GM19455 (cell line): ENCODE measurements around the gene NUPR1.
"Not testable (repeated sequence)": the region's sequence is repeated elsewhere in the genome, so short reads cannot be mapped to it uniquely, and the experiment has no call there.

Experiments
- ATAC-seq: cut with Tn5 transposase; IDR thresholded peaks from one replicate; pipeline ENCODE4 v1.9.1; 2021; ENCODE audit not compliant: unreplicated experiment

NUPR1 gene

GRCh38 chr16:28555561-28555960 is 16.8 kb upstream of the NUPR1 start:
- no peak for ATAC-seq

- peak; percentile 21 for ATAC-seq
Measured at GRCh38 chr16:28554634-28555423, 16.1 kb upstream of the NUPR1 start.

- ATAC-seq: peak; percentile 65
Measured at GRCh38 chr16:28553776-28554633, 15.2 kb upstream of the NUPR1 start, which contains the start of gene SGF29. Gene SGF29 (plus strand): TSS chr16:28553920. CDS start chr16:28581070, 27,150 bp downstream.

- no peak for ATAC-seq
Measured at GRCh38 chr16:28549301-28549899, 10.6 kb upstream of the NUPR1 start.

DNA sequence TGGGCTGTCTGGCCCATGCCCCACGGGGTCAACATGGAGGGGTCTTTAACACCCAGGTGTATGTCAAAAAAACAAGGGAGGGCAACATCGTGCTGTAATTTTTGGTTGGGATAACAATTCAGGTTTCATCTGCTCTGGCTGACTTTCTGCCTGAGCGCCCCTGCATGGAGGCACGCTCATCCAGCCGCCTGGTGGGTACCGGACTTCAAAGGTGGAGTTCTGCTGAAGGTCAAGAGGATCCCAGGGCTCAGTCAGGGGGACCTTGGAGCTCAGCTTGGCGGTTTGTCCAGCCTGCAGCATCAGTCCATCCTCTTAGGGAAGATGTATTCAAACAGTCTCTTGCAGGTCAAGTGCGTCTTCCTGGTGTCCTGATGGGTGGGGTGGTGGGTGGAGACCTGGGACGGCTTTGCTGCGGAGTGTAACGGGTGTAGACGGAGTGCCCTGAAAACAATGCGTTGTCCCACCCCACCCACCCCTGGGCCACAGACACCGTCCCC is 9.6 kb upstream of the NUPR1 start:
- ATAC-seq: no peak

DNA sequence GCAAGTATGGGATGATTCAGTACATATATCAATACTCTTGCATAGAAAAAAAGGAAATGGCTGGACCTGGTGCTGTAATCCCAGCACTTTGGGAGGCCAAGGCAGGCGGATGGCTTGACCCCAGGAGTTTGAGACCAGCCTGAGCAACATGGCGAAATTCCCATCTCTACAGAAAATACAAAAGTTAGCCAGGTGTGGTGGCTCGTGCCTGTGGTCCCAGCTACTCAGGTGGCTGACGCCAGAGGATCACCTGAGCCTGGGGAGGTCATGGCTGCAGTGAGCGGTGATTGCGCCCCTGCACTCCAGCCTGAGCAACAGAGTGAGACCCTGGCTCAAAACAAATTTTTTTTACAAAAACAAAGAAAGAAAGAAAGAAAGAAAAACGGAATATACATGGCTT is 7.9 kb upstream of the NUPR1 start:
- no peak for ATAC-seq

GRCh38 chr16:28545964-28546363 is 7.2 kb upstream of the NUPR1 start:
- not testable (repeated sequence) for ATAC-seq

DNA sequence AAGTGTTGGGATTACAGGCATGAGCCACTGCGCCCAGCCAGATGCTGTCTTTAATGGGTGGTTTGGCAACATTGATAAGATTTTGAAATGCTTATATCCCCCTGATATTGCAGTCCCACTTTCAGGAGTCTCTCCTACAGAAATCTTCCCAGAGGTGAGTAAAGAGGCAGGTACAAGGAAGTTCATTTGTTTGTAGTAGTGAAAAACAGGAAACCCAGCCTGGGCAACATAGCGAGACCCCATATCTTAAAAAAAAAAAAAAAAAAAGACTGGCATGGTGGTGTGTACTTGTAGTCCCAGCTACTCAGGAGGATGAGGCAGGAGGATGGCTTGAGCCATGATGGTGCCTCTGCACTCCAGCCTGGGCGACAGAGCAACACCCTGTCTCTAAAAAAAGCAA is 6.2 kb upstream of the NUPR1 start:
- no peak for ATAC-seq

DNA sequence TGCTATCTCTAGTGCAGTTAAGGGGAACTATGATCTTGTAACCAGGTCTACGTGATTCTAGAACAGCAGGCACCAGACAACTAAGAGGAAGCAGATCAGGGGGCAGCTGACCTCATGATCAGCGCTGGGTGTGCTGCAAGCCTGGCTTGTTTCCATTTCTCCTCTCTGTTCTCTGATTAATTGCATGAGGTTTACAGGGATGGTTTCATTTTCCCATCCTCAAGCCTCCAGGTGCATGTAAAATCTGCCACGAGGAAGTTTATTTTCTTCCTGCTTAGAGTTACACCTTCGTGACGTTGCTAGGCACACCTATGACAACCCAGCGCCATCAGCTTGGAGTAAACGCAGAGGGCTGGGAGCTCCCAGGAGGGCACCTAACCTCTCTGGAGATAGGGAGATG is 4.3 kb upstream of the NUPR1 start:
- no peak for ATAC-seq

- ATAC-seq: no peak
Measured at GRCh38 chr16:28542646-28543045, 3.9 kb upstream of the NUPR1 start.

DNA sequence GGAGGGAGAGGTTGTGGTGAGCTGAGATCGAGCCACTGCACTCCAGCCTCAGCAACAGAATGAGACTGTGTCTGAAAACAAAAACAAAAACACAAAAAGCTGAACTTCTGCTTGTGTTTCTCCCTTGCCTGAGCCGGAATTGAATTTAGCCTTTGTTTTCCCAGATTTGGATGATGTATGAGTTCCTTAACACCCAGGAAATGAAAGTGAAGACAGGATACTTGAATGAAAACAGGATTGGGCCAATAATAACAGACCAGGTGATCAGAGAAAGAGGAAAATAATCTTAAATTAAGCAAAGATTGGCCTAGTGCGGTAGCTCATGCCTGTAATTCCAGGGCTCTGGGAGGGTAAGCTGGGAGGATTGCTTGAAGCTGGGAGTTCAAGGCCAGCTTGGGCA is 1.6 kb upstream of the NUPR1 start:
- no peak for ATAC-seq

- ATAC-seq: no peak
Measured at GRCh38 chr16:28537964-28538732, 626 bp downstream of the NUPR1 start.

DNA sequence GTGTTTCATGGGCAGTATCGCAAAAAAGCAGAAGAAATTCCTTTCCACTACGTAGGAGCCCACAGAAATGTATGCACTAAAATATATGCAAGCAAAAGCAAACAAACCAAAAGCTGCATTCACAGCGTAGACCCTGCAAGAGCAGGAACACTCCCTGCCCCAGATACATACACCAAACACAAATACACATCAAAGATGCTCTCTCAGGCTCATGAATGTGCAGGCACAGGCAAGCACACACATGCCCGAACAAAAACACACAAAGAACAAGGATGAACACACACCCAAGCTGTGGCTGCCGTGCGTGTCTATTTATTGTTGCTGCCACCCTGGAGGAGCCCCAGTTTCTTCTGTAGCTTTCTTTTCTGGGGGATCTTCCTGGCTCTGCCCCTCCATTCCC is 1.7 kb downstream of the NUPR1 start:
- ATAC-seq: no peak

DNA sequence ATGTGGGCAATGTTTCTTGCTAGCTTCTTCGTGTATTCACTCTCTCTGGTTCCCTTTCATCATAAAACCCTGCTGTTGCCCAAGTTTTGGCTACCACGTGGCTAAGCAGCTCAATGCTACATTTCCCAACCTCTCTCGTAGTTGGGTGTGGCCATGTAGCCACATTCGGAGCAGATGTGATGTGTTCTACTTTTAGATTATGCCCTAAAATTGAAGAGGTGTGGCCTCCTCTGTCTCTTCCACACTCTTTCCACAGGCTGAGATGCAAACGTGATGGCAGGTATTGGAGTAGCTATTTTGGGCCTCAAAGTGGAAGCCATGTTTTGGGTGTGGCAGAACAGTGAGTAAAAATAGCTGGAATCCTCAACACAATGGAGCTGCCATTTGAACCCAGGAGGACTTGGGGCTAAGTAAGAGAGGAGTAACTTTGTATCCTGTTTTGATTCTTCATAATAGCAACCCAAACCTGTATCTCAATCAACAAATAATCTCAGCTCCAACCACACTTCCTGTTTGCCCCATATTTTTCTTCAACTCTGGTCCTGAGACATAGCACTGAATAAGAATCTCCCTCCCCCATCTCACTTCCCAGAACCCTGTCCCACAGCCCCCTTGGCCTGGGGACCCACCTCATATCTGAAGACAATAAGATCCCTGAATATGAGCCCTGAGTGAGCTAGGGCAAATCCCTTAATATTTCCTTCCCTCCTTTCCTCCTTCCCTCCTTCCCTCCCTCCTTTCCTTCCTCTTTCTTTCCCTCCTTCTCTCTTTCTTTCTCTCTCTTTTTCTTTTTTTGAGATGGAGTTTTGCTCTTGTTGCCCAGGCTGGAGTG is 4.0 kb downstream of the NUPR1 start:
- no peak for ATAC-seq

GRCh38 chr16:28532940-28533647 is 5.7 kb downstream of the NUPR1 start:
- ATAC-seq: no peak

DNA sequence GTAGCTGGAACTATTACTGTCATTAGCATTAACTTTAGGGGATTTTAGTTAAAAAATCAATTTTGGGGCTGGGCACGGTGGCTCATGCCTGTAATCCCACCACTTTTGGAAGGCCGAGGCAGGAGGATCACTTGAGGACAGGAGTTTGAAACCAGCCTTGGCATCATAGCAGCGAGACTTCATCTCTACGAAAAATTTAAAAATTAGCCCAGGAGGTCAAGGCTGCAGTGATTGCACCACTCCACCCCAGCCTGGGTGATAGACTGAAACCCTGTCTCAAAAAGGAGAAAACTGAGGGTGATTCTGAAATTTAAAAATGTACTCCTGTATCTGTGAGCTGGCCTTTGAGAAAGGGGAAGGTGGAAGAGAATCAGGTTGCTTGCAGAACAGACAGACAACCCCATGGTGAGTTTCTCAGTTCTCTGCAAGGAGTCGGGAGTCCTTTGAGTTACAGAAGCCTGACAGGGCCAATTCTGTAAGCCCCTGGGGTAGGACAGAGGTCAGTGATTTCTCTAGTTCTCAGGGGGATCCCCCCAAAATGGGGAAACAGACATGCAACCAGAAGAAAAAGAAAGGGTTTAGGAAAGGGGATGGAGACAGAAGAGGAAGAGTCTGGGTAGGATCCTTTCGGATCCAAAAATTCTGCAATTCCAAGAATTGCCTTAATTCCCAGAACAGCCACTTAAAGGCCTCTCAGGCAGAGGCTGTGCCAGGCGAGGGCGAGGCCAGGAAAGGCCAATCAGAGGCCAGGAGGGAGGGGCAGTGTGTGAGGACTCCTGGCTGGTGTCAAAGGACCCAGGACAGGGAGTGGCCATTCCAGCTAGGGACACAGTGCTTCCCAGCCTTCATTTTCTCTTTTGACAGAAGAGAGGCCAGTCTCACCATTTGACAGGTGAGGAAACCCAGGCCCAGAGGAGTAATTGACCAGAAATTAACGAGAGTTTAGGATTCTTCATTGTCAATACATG is 6.7 kb downstream of the NUPR1 start:
- no peak for ATAC-seq

GRCh38 chr16:28529124-28529523 is 9.7 kb downstream of the NUPR1 start:
- ATAC-seq: no peak

GRCh38 chr16:28528463-28528867 is 10.3 kb downstream of the NUPR1 start:
- no peak for ATAC-seq
